ENCODE results near the gene MON2. TPM values are rescaled to one million over a fixed set of nuclear protein-coding genes. Genes with fewer than 3 reads are reported as not detected.
A peak's percentile ranks its signal among the peaks of the same experiment; 100 is the strongest.

Gene MON2
- total and polyA plus RNA-seq, 2 of the 13 experiments (the other 11 are each of a cell fraction or from before 2014, with no cell fraction given), result 10.5 to 24.8 TPM

DNA sequence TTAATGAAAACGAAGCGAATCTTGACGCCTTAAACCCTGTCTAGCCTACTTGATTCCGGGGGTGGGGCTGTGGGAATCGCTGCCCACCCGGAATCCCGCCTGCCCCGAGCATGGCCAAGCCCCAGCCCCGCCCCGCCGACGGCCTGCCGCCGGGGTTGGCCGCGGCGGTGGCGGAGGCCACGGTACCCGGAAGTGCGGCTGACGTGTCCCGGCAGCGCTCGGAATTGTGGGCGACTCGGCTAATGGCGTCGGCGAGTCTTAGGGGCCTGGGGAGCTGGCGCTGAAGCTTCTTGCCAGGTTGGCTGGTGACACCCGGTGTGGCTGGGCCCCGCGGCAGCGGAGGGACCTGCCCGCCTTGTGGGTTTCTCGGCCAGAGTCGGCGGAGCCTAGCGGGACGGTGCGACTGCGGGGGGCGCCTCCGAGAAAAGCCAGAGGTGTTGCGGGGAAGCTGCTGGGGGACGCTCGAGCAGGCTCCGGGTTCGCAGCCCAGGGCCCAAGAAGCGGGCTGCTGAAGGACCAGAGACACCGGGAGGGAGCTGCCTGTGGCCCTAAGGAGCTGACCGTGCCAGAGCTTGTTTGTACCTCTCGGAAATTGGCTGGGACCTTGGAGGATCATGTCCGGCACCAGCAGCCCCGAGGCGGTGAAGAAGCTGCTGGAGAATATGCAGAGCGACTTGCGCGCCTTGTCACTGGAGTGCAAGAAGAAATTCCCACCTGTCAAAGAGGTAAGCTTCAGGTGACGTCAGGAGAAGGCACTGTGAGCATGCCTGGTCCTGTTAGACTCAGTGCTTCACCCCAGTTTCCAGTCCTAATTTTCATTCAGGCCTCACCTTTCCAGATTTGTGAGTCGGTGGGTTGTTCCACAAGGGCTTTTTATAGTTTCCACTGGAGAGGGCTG, at the start of gene MON2 (continued):
- TF ChIP-seq SNAPC2 (CRISPR knock-in tag; IDR thresholded peaks at IDR 0.05) (no peak), HOXA7 (CRISPR knock-in tag; IDR thresholded peaks at IDR 0.05) (no peak), MYNN (CRISPR knock-in tag; IDR thresholded peaks at IDR 0.05; ENCODE audit: low read depth) (no peak), SP140L (CRISPR knock-in tag; IDR thresholded peaks at IDR 0.05; ENCODE audit: borderline replicate concordance) (no peak), ZNF501 (CRISPR knock-in tag; IDR thresholded peaks at IDR 0.05) (peak; percentile 77; the same call in 1 of the 2 replicates), NFATC3 (CRISPR knock-in tag; IDR thresholded peaks at IDR 0.05) (peak; percentile 65; the same call in 1 of the 2 replicates), HMGA1 (CRISPR knock-in tag; conservative IDR thresholded peaks at IDR 0.05) (no peak), ZNF274 (CRISPR knock-in tag; IDR thresholded peaks at IDR 0.05) (peak; percentile 48; the same call in 1 of the 2 replicates), GZF1 (CRISPR knock-in tag; IDR thresholded peaks at IDR 0.05) (no peak), ZNF773 (CRISPR knock-in tag; IDR thresholded peaks at IDR 0.05; ENCODE audit: borderline replicate concordance) (peak; percentile 71; the same call in 1 of the 2 replicates), IRX3 (CRISPR knock-in tag; IDR thresholded peaks at IDR 0.05; ENCODE audit: borderline replicate concordance, low read depth) (0 out of 2 replicates have a peak, but pooled peaks have one; percentile 40), ZNF335 (CRISPR knock-in tag; IDR thresholded peaks at IDR 0.05) (no peak), BHLHE40 (IDR thresholded peaks at IDR 0.05; ENCODE audit: low read length) (no peak), ATM (IDR thresholded peaks at IDR 0.05; ENCODE audit: borderline replicate concordance) (no peak), ZNF101 (CRISPR knock-in tag; IDR thresholded peaks at IDR 0.05; ENCODE audit: borderline replicate concordance, low read depth) (0 out of 2 replicates have a peak, but pooled peaks have one; percentile 63)
- TF ChIP-seq, protein P1, sequence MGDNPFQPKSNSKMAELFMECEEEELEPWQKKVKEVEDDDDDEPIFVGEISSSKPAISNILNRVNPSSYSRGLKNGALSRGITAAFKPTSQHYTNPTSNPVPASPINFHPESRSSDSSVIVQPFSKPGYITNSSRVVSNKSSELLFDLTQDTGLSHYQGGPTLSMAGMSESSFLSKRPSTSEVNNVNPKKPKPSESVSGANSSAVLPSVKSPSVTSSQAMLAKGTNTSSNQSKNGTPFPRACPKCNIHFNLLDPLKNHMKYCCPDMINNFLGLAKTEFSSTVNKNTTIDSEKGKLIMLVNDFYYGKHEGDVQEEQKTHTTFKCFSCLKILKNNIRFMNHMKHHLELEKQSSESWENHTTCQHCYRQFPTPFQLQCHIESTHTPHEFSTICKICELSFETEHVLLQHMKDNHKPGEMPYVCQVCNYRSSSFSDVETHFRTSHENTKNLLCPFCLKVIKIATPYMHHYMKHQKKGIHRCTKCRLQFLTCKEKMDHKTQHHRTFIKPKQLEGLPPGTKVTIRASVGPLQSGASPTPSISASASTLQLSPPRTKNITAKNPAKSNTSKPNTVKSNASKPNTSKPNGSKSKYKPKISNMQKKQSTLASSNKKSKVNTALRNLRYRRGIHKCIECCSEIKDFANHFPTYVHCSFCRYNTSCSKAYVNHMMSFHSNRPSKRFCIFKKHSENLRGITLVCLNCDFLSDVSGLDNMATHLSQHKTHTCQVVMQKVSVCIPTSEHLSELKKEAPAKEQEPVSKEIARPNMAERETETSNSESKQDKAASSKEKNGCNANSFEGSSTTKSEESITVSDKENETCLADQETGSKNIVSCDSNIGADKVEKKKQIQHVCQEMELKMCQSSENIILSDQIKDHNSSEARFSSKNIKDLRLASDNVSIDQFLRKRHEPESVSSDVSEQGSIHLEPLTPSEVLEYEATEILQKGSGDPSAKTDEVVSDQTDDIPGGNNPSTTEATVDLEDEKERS (CRISPR knock-in tag; IDR thresholded peaks at IDR 0.05), result 0 out of 2 replicates have a peak, but pooled peaks have one; percentile 40
- TF ChIP-seq, protein P2, sequence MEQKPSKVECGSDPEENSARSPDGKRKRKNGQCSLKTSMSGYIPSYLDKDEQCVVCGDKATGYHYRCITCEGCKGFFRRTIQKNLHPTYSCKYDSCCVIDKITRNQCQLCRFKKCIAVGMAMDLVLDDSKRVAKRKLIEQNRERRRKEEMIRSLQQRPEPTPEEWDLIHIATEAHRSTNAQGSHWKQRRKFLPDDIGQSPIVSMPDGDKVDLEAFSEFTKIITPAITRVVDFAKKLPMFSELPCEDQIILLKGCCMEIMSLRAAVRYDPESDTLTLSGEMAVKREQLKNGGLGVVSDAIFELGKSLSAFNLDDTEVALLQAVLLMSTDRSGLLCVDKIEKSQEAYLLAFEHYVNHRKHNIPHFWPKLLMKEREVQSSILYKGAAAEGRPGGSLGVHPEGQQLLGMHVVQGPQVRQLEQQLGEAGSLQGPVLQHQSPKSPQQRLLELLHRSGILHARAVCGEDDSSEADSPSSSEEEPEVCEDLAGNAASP (CRISPR knock-in tag; IDR thresholded peaks at IDR 0.05; ENCODE audit: borderline replicate concordance), result peak; percentile 61
- TF ChIP-seq, protein P3, sequence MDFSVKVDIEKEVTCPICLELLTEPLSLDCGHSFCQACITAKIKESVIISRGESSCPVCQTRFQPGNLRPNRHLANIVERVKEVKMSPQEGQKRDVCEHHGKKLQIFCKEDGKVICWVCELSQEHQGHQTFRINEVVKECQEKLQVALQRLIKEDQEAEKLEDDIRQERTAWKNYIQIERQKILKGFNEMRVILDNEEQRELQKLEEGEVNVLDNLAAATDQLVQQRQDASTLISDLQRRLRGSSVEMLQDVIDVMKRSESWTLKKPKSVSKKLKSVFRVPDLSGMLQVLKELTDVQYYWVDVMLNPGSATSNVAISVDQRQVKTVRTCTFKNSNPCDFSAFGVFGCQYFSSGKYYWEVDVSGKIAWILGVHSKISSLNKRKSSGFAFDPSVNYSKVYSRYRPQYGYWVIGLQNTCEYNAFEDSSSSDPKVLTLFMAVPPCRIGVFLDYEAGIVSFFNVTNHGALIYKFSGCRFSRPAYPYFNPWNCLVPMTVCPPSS (IDR thresholded peaks at IDR 0.05), result no peak
